Cardiac muscle cell (in vitro differentiated cells and primary cell): ENCODE data around the gene GZMM. TPM values are rescaled to one million over a fixed set of nuclear protein-coding genes. Genes with fewer than 3 reads are reported as not detected.

Experiments used
- DNase-seq, 2 donors: peaks; one replicate each; pipeline versions ENCODE4 v3.0.0 to v3.0.0-alpha.2; 2010 to 2017; ENCODE audit warnings: low read depth in 1 of 2, low spot score in 1 of 2
- H3K27ac ChIP-seq: fragments of 200-600 bp; sonication (generic); 2 replicates; pipeline ENCODE4 v1.5.1; 2016
- H3K27me3 ChIP-seq: fragments of 200-600 bp; sonication (generic); 2 replicates; pipeline ENCODE4 v1.6.0; 2016; ENCODE audit warnings: control low read depth
- H3K36me3 ChIP-seq: fragments of 200-600 bp; sonication (generic); 2 replicates; pipeline ENCODE4 v1.5.1; 2016; ENCODE audit warnings: control low read depth
- H3K4me1 ChIP-seq: fragments of 200-600 bp; sonication (generic); 2 replicates; pipeline ENCODE4 v1.8.1; 2017; ENCODE audit warnings: low read depth, mild to moderate bottlenecking, mixed run types
- H3K4me3 ChIP-seq: fragments of 200-600 bp; sonication (generic); 2 replicates; pipeline ENCODE4 v1.5.1; 2016; ENCODE audit warnings: mild to moderate bottlenecking
- H3K9me3 ChIP-seq: fragments of 200-600 bp; sonication (generic); 2 replicates; pipeline ENCODE4 v1.5.1; 2017; ENCODE audit warnings: low read depth, mild to moderate bottlenecking, control low read depth
- polyA plus RNA-seq: library from polyadenylated mRNA; unstranded; fragments of >200 nt; fragmentation: Nextera tagmentation; extraction: Ambion mirVana; gene quantifications from 2 replicates; pipeline ENCODE4 v1.2.1, GENCODE V29; 2016
- total RNA-seq: library from RNA; depleted of rRNA; stranded (reverse); fragments of >200 nt; gene quantifications from 2 replicates; pipeline ENCODE4 v1.2.3, GENCODE V29; 2016
- TF ChIP-seq, protein P1 (sequence below): IDR thresholded peaks from 2 replicates; pipeline ENCODE4 v1.5.1; 2012; ENCODE audit warnings: low read depth, mild to moderate bottlenecking, low read length

The GZMM gene
- total and polyA plus RNA-seq, 2 experiments from 2014 or later, result 0.39 TPM; not detected in 1

DNA sequence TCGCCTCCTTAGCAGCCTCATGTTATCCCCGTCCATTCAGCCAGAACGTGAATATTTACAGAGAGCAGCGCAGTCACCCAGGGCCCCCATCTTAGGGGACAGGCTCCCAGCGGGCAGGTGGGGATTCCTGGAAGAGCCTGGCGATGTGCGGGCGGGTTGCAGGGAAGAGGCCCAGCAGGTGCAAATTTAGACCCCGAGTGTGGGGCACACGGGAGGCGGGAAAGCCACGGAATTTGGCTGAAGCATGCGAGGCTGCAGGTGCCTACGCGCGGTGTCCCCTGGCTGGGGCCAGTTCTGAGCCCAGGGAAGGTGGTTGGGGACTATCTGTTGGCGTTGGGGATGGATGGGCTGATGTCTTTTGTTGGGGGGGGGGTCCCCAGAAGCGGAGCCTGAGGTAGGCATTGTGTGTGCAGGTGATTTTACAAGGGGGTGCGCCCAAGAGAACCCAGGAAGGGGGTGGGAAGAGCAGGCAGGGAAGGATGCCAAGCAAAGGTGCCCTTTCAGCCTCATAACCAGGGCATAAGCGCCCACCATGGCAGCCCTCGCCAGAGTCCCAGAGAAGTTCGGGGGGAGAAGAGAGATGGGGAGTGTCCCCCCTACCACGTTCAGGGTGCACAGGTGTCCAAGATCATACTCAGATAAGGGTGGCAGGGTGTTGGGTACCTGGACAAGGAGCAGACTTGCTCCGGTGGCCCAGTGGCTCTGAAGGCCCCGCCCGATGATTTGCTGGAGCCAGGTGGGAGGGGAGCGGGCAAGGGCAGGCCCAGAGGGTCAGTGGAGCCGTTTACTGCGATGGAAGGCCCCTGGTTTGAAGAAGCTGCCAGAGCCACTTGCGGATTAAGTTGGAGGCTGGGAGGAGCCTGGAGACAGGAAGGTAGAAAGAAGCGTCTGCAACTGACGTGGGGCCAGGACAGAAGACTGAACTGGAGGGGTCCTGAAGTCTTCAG is 35.4 kb upstream of the GZMM start:
- DNase-seq, result no peak
- Histone ChIP-seq H3K27ac (no peak overlapping the region), H3K36me3 (no peaks in the 10 kb centered on the region), H3K9me3 (no peaks in the 10 kb centered on the region), H3K4me1 (peaks cover 11% of the 10 kb centered on the region), H3K27me3 (no peaks in the 10 kb centered on the region), H3K4me3 (peak overlapping the region; percentile 83)
- TF ChIP-seq, protein P1, sequence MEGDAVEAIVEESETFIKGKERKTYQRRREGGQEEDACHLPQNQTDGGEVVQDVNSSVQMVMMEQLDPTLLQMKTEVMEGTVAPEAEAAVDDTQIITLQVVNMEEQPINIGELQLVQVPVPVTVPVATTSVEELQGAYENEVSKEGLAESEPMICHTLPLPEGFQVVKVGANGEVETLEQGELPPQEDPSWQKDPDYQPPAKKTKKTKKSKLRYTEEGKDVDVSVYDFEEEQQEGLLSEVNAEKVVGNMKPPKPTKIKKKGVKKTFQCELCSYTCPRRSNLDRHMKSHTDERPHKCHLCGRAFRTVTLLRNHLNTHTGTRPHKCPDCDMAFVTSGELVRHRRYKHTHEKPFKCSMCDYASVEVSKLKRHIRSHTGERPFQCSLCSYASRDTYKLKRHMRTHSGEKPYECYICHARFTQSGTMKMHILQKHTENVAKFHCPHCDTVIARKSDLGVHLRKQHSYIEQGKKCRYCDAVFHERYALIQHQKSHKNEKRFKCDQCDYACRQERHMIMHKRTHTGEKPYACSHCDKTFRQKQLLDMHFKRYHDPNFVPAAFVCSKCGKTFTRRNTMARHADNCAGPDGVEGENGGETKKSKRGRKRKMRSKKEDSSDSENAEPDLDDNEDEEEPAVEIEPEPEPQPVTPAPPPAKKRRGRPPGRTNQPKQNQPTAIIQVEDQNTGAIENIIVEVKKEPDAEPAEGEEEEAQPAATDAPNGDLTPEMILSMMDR, result no peak

DNA sequence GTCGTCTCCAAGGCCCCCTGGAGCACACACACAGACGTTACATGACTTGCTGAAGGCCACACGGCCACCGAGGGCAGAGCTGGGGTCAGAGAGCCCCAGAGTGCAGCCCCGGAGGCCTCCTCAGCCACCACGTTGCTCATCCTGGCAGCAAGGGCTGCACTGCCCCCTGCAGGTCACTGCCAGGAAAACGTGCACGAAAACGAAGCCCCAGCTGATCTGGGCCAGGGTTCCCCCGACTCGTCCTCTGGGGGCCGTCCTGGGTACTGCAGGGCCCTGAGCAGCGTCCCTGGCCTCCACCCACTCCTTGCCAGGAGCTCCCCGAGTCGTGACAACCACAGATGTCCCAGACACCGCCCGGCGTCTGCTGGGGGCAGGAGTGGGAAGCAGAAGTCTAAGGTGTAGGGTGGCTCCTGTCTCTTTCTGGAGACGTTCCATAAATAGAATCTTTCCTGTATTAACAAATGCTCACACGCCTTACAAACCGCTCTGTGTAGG is 33.2 kb upstream of the GZMM start:
- peaks cover 11% of the 10 kb centered on the region for H3K4me1 ChIP-seq
- H3K9me3 ChIP-seq, result no peaks in the 10 kb centered on the region
- H3K27ac ChIP-seq, result peak overlapping the region; percentile 68
- no peak overlapping the region for H3K4me3 ChIP-seq
- TF ChIP-seq, protein P1, result peak; percentile 99
- H3K27me3 ChIP-seq, result no peaks in the 10 kb centered on the region
- no peaks in the 10 kb centered on the region for H3K36me3 ChIP-seq
- DNase-seq, result peak; percentile 91 to 92

DNA sequence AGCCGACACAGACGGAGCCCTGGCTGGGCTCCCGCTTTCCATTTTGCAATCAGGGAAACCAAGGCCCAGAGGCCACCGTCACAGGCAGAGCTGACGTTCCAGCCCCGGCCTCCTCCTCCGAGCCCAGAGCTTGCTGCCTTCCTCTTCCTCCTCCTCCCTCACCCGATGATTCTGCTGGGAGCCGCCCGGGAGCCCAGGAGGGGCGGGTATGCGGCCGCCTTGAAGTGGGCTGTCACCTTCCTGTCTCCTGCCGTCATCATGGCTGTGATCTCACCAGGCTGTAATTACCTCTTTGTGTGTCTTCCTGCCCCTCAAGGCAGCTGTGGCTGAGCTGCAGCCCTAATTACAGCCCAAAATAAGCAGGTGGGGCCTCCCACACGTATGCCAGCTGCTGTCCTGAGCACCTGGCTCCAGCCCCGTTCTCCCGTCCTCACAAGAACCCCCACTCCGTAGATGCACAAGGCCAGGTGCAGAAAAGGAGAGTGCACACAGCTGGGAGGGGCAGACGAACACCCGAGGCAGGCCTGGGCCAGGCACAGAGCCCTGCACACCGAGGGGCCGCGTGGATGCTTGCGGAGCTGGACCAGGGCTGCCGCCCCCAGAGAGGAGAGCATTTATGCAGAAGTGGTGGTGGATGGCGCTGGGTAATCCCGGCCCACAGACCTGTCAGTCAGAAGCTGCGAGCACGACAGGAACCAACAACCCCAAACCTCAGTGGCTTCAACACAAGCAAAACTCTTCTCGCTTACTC is 32.6 kb upstream of the GZMM start:
- peaks cover 15% of the 10 kb centered on the region for H3K4me1 ChIP-seq
- peak in 1 of 2 donors; percentile 72 for DNase-seq
- H3K4me3 ChIP-seq, result no peak overlapping the region

DNA sequence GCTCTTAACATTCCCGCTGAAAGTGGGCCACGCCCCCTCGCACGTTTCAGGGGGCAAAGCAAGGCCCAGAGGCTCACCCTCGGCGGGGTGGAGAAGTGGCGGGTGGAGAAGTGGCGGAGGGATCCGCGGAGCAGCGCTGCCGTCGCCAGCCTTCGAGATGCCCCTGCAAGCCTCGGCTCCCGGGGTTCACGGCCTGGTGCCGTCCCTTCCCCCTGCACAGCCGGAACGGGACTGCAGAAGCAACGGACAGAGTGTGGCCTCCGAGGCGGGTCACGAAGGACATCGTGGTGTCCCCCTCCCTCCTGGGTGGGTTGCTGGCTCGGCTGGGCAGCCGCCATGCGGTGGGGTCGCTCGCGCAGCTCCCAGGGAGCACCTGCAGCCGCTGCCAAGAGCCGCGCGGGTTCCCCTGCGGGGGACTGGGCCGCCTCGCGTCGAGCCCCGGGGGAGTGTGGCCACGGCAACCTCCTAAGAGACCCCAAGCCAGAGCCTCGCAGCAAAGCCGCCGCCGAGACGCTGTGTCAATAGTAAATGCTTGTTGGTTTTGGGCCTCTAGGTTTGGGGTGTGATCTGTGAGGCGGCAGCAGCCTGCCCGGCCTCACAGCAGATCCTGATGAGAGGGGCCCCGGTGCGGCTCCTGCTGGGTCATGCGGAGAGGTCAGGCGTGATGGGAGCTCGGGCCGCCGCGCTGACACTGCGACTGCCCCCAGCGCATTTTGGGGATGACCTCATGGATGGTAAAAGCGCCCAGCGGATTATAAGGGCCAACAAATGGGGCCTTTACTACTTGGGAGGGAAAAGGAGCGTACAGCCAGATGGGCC is 31.1 kb upstream of the GZMM start:
- DNase-seq, result peak in 1 of 2 donors; percentile 43
- H3K4me1 ChIP-seq, result peaks cover 22% of the 10 kb centered on the region
- TF ChIP-seq, protein P1, result no peak
- H3K4me3 ChIP-seq, result no peak overlapping the region
- no peaks in the 10 kb centered on the region for H3K27me3 ChIP-seq
- H3K27ac ChIP-seq, result peak overlapping the region; percentile 53
- H3K36me3 ChIP-seq, result no peaks in the 10 kb centered on the region
- no peaks in the 10 kb centered on the region for H3K9me3 ChIP-seq

More for the DNA sequence above, 32.6 kb upstream of the GZMM start:
- TF ChIP-seq, protein P1, result no peak
- Histone ChIP-seq H3K27ac (peak overlapping the region; percentile 68), H3K27me3 (no peaks in the 10 kb centered on the region), H3K36me3 (no peaks in the 10 kb centered on the region), H3K9me3 (no peaks in the 10 kb centered on the region)
